ENCODE measurements around the gene FLII. TPM values are rescaled to one million over a fixed set of nuclear protein-coding genes. Genes with fewer than 3 reads are reported as not detected.

Gene FLII
- total and polyA plus RNA-seq, 2 experiments from 2014 or later: 210 to 303 TPM

DNA sequence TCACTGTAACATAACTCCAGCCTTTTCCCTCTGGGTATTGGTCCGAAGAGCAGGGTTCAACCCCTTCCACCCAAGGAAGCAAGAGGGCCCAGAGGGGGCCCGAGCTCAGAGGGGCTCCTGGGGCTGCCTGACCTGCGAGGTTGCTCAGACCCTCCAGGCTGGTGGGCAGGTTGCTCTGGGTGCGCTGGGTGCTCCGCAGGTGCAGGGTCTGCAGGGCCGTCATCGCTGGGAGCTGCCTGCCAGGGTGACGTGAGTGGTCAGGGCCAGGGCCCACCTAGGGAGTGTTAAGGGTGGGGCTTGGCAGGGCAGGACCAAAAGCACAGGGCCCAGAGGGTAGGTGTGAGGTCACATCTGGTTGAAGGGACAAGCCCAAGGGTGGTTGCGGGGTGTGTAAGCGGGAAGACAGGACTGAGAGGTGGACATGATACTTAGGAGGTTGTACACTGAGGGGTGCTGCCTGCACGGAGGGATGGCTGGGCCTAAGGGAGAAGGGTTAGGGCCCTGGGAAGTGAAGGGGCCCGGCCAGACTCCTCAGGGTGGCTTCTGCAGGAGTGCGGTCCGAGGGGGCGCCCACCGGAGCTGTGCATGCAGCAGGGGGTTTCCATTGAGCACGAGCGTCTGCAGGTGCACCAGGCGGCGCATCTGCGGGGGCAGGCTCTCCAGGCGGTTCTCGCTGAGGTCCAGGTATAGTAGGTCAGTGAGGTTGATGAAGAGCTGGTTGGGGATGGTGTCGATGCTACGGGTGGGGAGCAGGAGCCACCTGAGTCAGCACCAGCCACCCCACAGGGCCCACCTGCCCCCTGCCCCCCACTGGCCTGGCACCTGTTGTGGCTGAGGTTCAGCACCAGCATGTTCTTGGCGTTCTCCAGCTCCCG lies 4.4 kb downstream of the FLII start:
- Histone ChIP-seq H3K36me3 (peaks cover 47% of the 10 kb centered on the region), H3K27ac (no peak overlapping the region), H3K9me3 (ENCODE audit: low read depth) (no peaks in the 10 kb centered on the region), H3K27me3 (no peaks in the 10 kb centered on the region), H3K4me1 (ENCODE audit: low read depth) (peaks cover 8% of the 10 kb centered on the region), H3K4me3 (no peak overlapping the region)
- TF ChIP-seq CTCF (IDR thresholded peaks at IDR 0.05; ENCODE audit: low read depth, low read length): no peak
- DNase-seq (ENCODE audit: low read depth in 1 of 2, low spot score in 1 of 2): no peak

- Histone ChIP-seq H3K9me3 (ENCODE audit: low read depth) (no peaks in the 10 kb centered on the region), H3K4me1 (ENCODE audit: low read depth) (peaks cover 8% of the 10 kb centered on the region), H3K27ac (no peak overlapping the region), H3K4me3 (no peak overlapping the region), H3K36me3 (peaks cover 47% of the 10 kb centered on the region), H3K27me3 (no peaks in the 10 kb centered on the region)
- TF ChIP-seq CTCF (IDR thresholded peaks at IDR 0.05; ENCODE audit: low read depth, low read length): no peak
- DNase-seq (ENCODE audit: low read depth in 1 of 2, low spot score in 1 of 2): no peak
Measured at GRCh38 chr17:18253187-18253884, 5.2 kb downstream of the FLII start.

DNA sequence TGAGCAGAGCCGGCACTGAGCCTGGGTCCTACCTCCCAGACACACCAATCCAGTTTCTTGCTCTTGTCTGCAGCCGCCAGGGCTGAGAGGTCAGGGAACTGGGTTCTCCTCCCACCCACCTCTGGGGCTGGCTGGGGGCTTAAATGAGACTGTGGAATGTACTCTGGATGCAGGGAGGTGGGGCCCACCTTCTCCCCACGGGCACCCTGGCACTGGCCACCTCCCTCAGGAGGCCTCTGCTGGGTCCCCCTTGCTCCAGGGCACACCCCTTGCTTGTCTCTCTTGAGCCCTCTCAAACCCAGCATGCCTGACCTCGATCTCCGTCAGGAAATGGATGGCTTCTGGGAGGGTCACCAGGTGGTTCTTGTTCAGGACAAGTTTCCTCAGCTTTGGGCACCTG lies 6.4 kb downstream of the FLII start:
- Histone ChIP-seq H3K27ac (no peak overlapping the region), H3K27me3 (no peaks in the 10 kb centered on the region), H3K36me3 (peaks cover 51% of the 10 kb centered on the region), H3K4me1 (ENCODE audit: low read depth) (peaks cover 4% of the 10 kb centered on the region), H3K9me3 (ENCODE audit: low read depth) (no peaks in the 10 kb centered on the region), H3K4me3 (no peak overlapping the region)
- TF ChIP-seq CTCF (IDR thresholded peaks at IDR 0.05; ENCODE audit: low read depth, low read length): no peak
- no peak for DNase-seq (ENCODE audit: low read depth in 1 of 2, low spot score in 1 of 2)

GRCh38 chr17:18251204-18251603 lies 7.3 kb downstream of the FLII start:
- H3K27me3 ChIP-seq: no peaks in the 10 kb centered on the region
- H3K4me3 ChIP-seq: no peak overlapping the region
- H3K9me3 ChIP-seq (ENCODE audit: low read depth): no peaks in the 10 kb centered on the region
- peaks cover 49% of the 10 kb centered on the region for H3K36me3 ChIP-seq
- no peak for DNase-seq (ENCODE audit: low read depth in 1 of 2, low spot score in 1 of 2)
- H3K4me1 ChIP-seq (ENCODE audit: low read depth): no peaks in the 10 kb centered on the region
- TF ChIP-seq CTCF (IDR thresholded peaks at IDR 0.05; ENCODE audit: low read depth, low read length): no peak
- no peak overlapping the region for H3K27ac ChIP-seq

- DNase-seq (ENCODE audit: low read depth in 1 of 2, low spot score in 1 of 2): no peak
- Histone ChIP-seq H3K9me3 (ENCODE audit: low read depth) (no peaks in the 10 kb centered on the region), H3K4me1 (ENCODE audit: low read depth) (no peaks in the 10 kb centered on the region), H3K4me3 (no peak overlapping the region), H3K27me3 (no peaks in the 10 kb centered on the region), H3K36me3 (peaks cover 50% of the 10 kb centered on the region), H3K27ac (no peak overlapping the region)
- no peak for TF ChIP-seq CTCF (IDR thresholded peaks at IDR 0.05; ENCODE audit: low read depth, low read length)
Measured at GRCh38 chr17:18250708-18251107, 7.8 kb downstream of the FLII start.

Data from cardiac muscle cell (in vitro differentiated cells and primary cell).